Stimulated activated CD8-positive, alpha-beta memory T cell treated with anti-CD3 and anti-CD28 coated beads, Interleukin-7, amount 100 ng/mL, for 48 hours (primary cell): ENCODE results near the gene PIP5K1C.

Experiments used
- DNase-seq, 2 donors: peaks; one replicate each; pipeline ENCODE4 v3.0.0-alpha.2; 2020; ENCODE audit warnings: low read depth in 1 of 2; ENCODE audit errors: extremely low read depth in 1 of 2

The PIP5K1C gene

GRCh38 chr19:3722443-3723109 is 22.3 kb upstream of the PIP5K1C start:
- DNase-seq, result no peak

- no peak for DNase-seq
Measured at GRCh38 chr19:3721887-3722442, 21.7 kb upstream of the PIP5K1C start.

- peak; percentile 66 to 76 for DNase-seq
Measured at GRCh38 chr19:3721131-3721886, 21.0 kb upstream of the PIP5K1C start.

GRCh38 chr19:3720349-3720917 is 20.2 kb upstream of the PIP5K1C start:
- no peak for DNase-seq

GRCh38 chr19:3719868-3720267 is 19.6 kb upstream of the PIP5K1C start:
- no peak for DNase-seq

GRCh38 chr19:3716147-3716668 is 15.9 kb upstream of the PIP5K1C start:
- no peak for DNase-seq

GRCh38 chr19:3712663-3713611 is 12.7 kb upstream of the PIP5K1C start:
- DNase-seq, result no peak

GRCh38 chr19:3710265-3710812 is 10.1 kb upstream of the PIP5K1C start:
- DNase-seq, result no peak

- DNase-seq, result no peak
Measured at GRCh38 chr19:3708207-3708931, 8.1 kb upstream of the PIP5K1C start, which contains the start of gene TJP3. TSS of gene TJP3 (plus strand) at chr19:3708384. CDS start at chr19:3728433, 20,049 bp downstream.

GRCh38 chr19:3707868-3708206 is 7.6 kb upstream of the PIP5K1C start:
- DNase-seq, result no peak

- no peak for DNase-seq
Measured at GRCh38 chr19:3701200-3701599, 932 bp upstream of the PIP5K1C start.

- DNase-seq, result no peak
Measured at GRCh38 chr19:3699741-3700241, 477 bp downstream of the PIP5K1C start.

- DNase-seq, result no peak
Measured at GRCh38 chr19:3698974-3699740, 1.1 kb downstream of the PIP5K1C start.

- DNase-seq, result no peak
Measured at GRCh38 chr19:3698386-3698950, 1.8 kb downstream of the PIP5K1C start.

- no peak for DNase-seq
Measured at GRCh38 chr19:3697671-3698385, 2.4 kb downstream of the PIP5K1C start.

GRCh38 chr19:3697094-3697493 is 3.2 kb downstream of the PIP5K1C start:
- DNase-seq, result no peak

- no peak for DNase-seq
Measured at GRCh38 chr19:3696660-3696995, 3.6 kb downstream of the PIP5K1C start.
